Right atrium auricular region (tissue), 2 donors: Measurements from ENCODE around the gene KRTAP10-9. TPM values are rescaled to one million over a fixed set of nuclear protein-coding genes. Genes with fewer than 3 reads are reported as not detected.
A peak's percentile ranks its signal among the peaks of the same experiment; 100 is the strongest.

Experiments
- DNase-seq: peaks from one replicate; pipeline ENCODE4 v3.0.0-alpha.2; 2019; ENCODE audit warnings: low spot score
- H3K27ac ChIP-seq, 2 donors: fragments of 200-600 bp; sonication (generic); 1 replicate in 1 of 2; 2 replicates in 1 of 2; pipeline ENCODE4 v1.5.1; 2016 to 2019
- H3K27me3 ChIP-seq, 2 donors: fragments of 200-600 bp; sonication (generic); one replicate each; pipeline versions ENCODE4 v1.5.1 to v1.6.0; 2017 to 2019
- H3K36me3 ChIP-seq: fragments of 200-600 bp; sonication (generic); one replicate; pipeline ENCODE4 v1.5.1; 2016
- H3K4me1 ChIP-seq, 2 donors: fragments of 200-600 bp; sonication (generic); one replicate each; pipeline versions ENCODE4 v1.5.1 to v1.6.0; 2017 to 2019
- H3K4me3 ChIP-seq, 2 donors: fragments of 200-600 bp; sonication (generic); 1 replicate in 1 of 2; 2 replicates in 1 of 2; pipeline ENCODE4 v1.5.1; 2017 to 2019; ENCODE audit warnings: mild to moderate bottlenecking in 1 of 2, moderate library complexity in 1 of 2
- H3K9me3 ChIP-seq, 2 donors: fragments of 200-600 bp; sonication (generic); one replicate each; pipeline ENCODE4 v1.5.1; 2019
- CTCF ChIP-seq, 2 donors: fragments of 200-600 bp; sonication (generic); IDR thresholded peaks; one replicate each; pipeline ENCODE4 v1.5.1; 2019; ENCODE audit warnings: antibody characterized with exemption in 2 of 2
- total RNA-seq, 2 donors: library from RNA; depleted of rRNA; stranded (reverse); fragments of >200 nt; gene quantifications; one replicate each; pipeline ENCODE4 v1.1.0, GENCODE V29; 2016

Gene KRTAP10-9
- total RNA-seq, 2 donors from 2014 or later: not detected

GRCh38 chr21:44677881-44678280, 51.0 kb downstream of the KRTAP10-9 start:
- Histone ChIP-seq H3K27me3 (no peaks in the 10 kb centered on the region), H3K4me3 (no peak overlapping the region), H3K4me1 (no peaks in the 10 kb centered on the region), H3K36me3 (no peaks in the 10 kb centered on the region), H3K9me3 (peaks cover 0 to 5% of the 10 kb centered on the region in 2 donors), H3K27ac (no peak overlapping the region)
- peak; percentile 26 for DNase-seq
- TF ChIP-seq CTCF (IDR thresholded peaks at IDR 0.05): no peak

Other genes with a start within 250 kb of the KRTAP10-9 start
- gene LRRC3, start 171.6 kb upstream of the KRTAP10-9 start, total RNA-seq: 1 to 10 TPM; 1.1 to 1.7 TPM
- not detected for gene KRTAP10-1, start 86.9 kb upstream of the KRTAP10-9 start, total RNA-seq
- gene KRTAP10-2, start 75.6 kb upstream of the KRTAP10-9 start, total RNA-seq: not detected
- gene KRTAP10-3, start 68.3 kb upstream of the KRTAP10-9 start, total RNA-seq: not detected
- not detected for gene KRTAP10-4, start 53.4 kb upstream of the KRTAP10-9 start, total RNA-seq
- not detected for gene KRTAP10-5, start 46.5 kb upstream of the KRTAP10-9 start, total RNA-seq
- gene KRTAP10-6, start 34.6 kb upstream of the KRTAP10-9 start, total RNA-seq: not detected
- not detected for gene KRTAP10-7, start 26.5 kb upstream of the KRTAP10-9 start, total RNA-seq
- gene KRTAP10-8, start 15.0 kb upstream of the KRTAP10-9 start, total RNA-seq: not detected
- gene KRTAP10-10, start 10.3 kb downstream of the KRTAP10-9 start, total RNA-seq: not detected
- not detected for gene KRTAP10-11, start 19.3 kb downstream of the KRTAP10-9 start, total RNA-seq
- not detected for gene KRTAP12-4, start 27.6 kb downstream of the KRTAP10-9 start, total RNA-seq
- gene KRTAP12-3, start 30.8 kb downstream of the KRTAP10-9 start, total RNA-seq: not detected
- not detected for gene KRTAP12-2, start 39.8 kb downstream of the KRTAP10-9 start, total RNA-seq
- gene KRTAP12-1, start 55.1 kb downstream of the KRTAP10-9 start, total RNA-seq: not detected
- gene KRTAP10-12, start 70.1 kb downstream of the KRTAP10-9 start, total RNA-seq: not detected
- not detected for gene TSPEAR, start 84.5 kb downstream of the KRTAP10-9 start, total RNA-seq
- gene UBE2G2, start 174.7 kb downstream of the KRTAP10-9 start, total RNA-seq: 10 to 100 TPM; 47.5 to 52.5 TPM
- gene SUMO3, start 191.0 kb downstream of the KRTAP10-9 start, total RNA-seq: 10 to 100 TPM; 59.7 to 74.1 TPM
- 100 to 1,000 TPM; 284 to 303 TPM for gene PTTG1IP, start 246.6 kb downstream of the KRTAP10-9 start, total RNA-seq